Stromal cell of bone marrow (primary cell): Measurements from ENCODE around the gene WDR41.

Experiments used
- DNase-seq: peaks from one replicate; pipeline ENCODE4 v3.0.0-alpha.2; 2012; ENCODE audit warnings: low read depth

The WDR41 gene

GRCh38 chr5:77448831-77449230, 43.3 kb downstream of the WDR41 start:
- DNase-seq = no peak

- no peak for DNase-seq
Measured at GRCh38 chr5:77444356-77444755, 47.8 kb downstream of the WDR41 start.

- no peak for DNase-seq
Measured at GRCh38 chr5:77443670-77444069, 48.4 kb downstream of the WDR41 start.

GRCh38 chr5:77438071-77438470, 54.0 kb downstream of the WDR41 start:
- DNase-seq = no peak

- DNase-seq = no peak
Measured at GRCh38 chr5:77437194-77437593, 54.9 kb downstream of the WDR41 start.

- DNase-seq = no peak
Measured at GRCh38 chr5:77431719-77432118, 60.4 kb downstream of the WDR41 start.

- DNase-seq = no peak
Measured at GRCh38 chr5:77431286-77431685, 60.8 kb downstream of the WDR41 start.

- DNase-seq = no peak
Measured at GRCh38 chr5:77430726-77431125, 61.4 kb downstream of the WDR41 start.

- no peak for DNase-seq
Measured at GRCh38 chr5:77428526-77428925, 63.6 kb downstream of the WDR41 start.

- DNase-seq = peak; percentile 27
Measured at GRCh38 chr5:77427998-77428397, 64.1 kb downstream of the WDR41 start.

- peak; percentile 21 for DNase-seq
Measured at GRCh38 chr5:77426670-77427069, 65.4 kb downstream of the WDR41 start.

GRCh38 chr5:77425998-77426659, 66.0 kb downstream of the WDR41 start:
- no peak for DNase-seq

- DNase-seq = no peak
Measured at GRCh38 chr5:77425420-77425819, 66.7 kb downstream of the WDR41 start.

GRCh38 chr5:77424921-77425320, 67.2 kb downstream of the WDR41 start:
- DNase-seq = no peak

- no peak for DNase-seq
Measured at GRCh38 chr5:77423022-77423750, 68.9 kb downstream of the WDR41 start.

- DNase-seq = no peak
Measured at GRCh38 chr5:77420940-77421339, 71.2 kb downstream of the WDR41 start.

GRCh38 chr5:77419644-77420582, 72.2 kb downstream of the WDR41 start:
- no peak for DNase-seq

GRCh38 chr5:77418601-77419581, 73.2 kb downstream of the WDR41 start:
- no peak for DNase-seq

- no peak for DNase-seq
Measured at GRCh38 chr5:77418162-77418561, 74.0 kb downstream of the WDR41 start.

- no peak for DNase-seq
Measured at GRCh38 chr5:77413049-77413448, 79.1 kb downstream of the WDR41 start.

GRCh38 chr5:77409870-77410621, 82.1 kb downstream of the WDR41 start:
- no peak for DNase-seq
